ENCODE measurements around the gene PPCS.

- TF ChIP-seq ZNF830 (tag by site-specific recombination; IDR thresholded peaks at IDR 0.05; ENCODE audit: low read depth) (no peak), ZBTB8A (tag by site-specific recombination; IDR thresholded peaks at IDR 0.05) (no peak), CTCF (tag by site-specific recombination; IDR thresholded peaks at IDR 0.05) (no peak), ZNF600 (tag by site-specific recombination; IDR thresholded peaks at IDR 0.05) (no peak), ZNF561 (tag by site-specific recombination; IDR thresholded peaks at IDR 0.05; ENCODE audit: borderline replicate concordance) (no peak), ZNF423 (tag by site-specific recombination; IDR thresholded peaks at IDR 0.05) (no peak), ZNF274 (IDR thresholded peaks at IDR 0.05; ENCODE audit: low read length) (no peak), ZNF274 (tag by site-specific recombination; IDR thresholded peaks at IDR 0.05; ENCODE audit: borderline replicate concordance) (no peak), ZNF747 (tag by site-specific recombination; IDR thresholded peaks at IDR 0.05) (no peak), HOXA7 (CRISPR knock-in tag; IDR thresholded peaks at IDR 0.05; ENCODE audit: borderline replicate concordance) (no peak), ZNF37A (tag by site-specific recombination; IDR thresholded peaks at IDR 0.05) (no peak)
- TF ChIP-seq, protein P1, sequence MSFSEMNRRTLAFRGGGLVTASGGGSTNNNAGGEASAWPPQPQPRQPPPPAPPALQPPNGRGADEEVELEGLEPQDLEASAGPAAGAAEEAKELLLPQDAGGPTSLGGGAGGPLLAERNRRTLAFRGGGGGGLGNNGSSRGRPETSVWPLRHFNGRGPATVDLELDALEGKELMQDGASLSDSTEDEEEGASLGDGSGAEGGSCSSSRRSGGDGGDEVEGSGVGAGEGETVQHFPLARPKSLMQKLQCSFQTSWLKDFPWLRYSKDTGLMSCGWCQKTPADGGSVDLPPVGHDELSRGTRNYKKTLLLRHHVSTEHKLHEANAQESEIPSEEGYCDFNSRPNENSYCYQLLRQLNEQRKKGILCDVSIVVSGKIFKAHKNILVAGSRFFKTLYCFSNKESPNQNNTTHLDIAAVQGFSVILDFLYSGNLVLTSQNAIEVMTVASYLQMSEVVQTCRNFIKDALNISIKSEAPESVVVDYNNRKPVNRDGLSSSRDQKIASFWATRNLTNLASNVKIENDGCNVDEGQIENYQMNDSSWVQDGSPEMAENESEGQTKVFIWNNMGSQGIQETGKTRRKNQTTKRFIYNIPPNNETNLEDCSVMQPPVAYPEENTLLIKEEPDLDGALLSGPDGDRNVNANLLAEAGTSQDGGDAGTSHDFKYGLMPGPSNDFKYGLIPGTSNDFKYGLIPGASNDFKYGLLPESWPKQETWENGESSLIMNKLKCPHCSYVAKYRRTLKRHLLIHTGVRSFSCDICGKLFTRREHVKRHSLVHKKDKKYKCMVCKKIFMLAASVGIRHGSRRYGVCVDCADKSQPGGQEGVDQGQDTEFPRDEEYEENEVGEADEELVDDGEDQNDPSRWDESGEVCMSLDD (tag by site-specific recombination; IDR thresholded peaks at IDR 0.05), result no peak
- TF ChIP-seq, protein P2, sequence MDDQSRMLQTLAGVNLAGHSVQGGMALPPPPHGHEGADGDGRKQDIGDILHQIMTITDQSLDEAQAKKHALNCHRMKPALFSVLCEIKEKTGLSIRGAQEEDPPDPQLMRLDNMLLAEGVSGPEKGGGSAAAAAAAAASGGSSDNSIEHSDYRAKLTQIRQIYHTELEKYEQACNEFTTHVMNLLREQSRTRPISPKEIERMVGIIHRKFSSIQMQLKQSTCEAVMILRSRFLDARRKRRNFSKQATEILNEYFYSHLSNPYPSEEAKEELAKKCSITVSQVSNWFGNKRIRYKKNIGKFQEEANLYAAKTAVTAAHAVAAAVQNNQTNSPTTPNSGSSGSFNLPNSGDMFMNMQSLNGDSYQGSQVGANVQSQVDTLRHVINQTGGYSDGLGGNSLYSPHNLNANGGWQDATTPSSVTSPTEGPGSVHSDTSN (CRISPR knock-in tag; IDR thresholded peaks at IDR 0.05), result no peak
Measured at GRCh38 chr1:42450061-42450460, 6.3 kb upstream of the PPCS start.

Data from HEK293 (cell line).